Parathyroid adenoma (tissue), 2 donors: ENCODE measurements around the gene KDM3A.

Experiments
- H2AFZ ChIP-seq: fragments of 300-600 bp; sonication (generic); one replicate; pipeline ENCODE4 v1.7.0; 2017; ENCODE audit warnings: antibody characterized with exemption, mild to moderate bottlenecking
- H3K27ac ChIP-seq: fragments of 300-600 bp; sonication (generic); one replicate; pipeline ENCODE4 v1.7.0; 2017
- H3K27me3 ChIP-seq: fragments of 300-600 bp; sonication (generic); one replicate; pipeline ENCODE4 v1.7.0; 2017; ENCODE audit warnings: low read length; ENCODE audit not compliant: control insufficient read depth, insufficient read depth
- H3K36me3 ChIP-seq: fragments of 300-600 bp; sonication (generic); one replicate; pipeline ENCODE4 v1.7.0; 2017; ENCODE audit warnings: low read length; ENCODE audit not compliant: control insufficient read depth, insufficient read depth
- H3K4me1 ChIP-seq: fragments of 300-600 bp; sonication (generic); one replicate; pipeline ENCODE4 v1.7.0; 2017; ENCODE audit warnings: control low read depth
- H3K4me2 ChIP-seq: fragments of 300-600 bp; sonication (generic); one replicate; pipeline ENCODE4 v1.7.0; 2017; ENCODE audit warnings: low read length
- H3K4me3 ChIP-seq: fragments of 300-600 bp; sonication (generic); one replicate; pipeline ENCODE4 v1.7.0; 2017; ENCODE audit warnings: low read depth, low read length
- H3K79me2 ChIP-seq: fragments of 300-600 bp; sonication (generic); one replicate; pipeline ENCODE4 v1.7.0; 2017; ENCODE audit warnings: control low read depth
- H3K9ac ChIP-seq: fragments of 300-600 bp; sonication (generic); one replicate; pipeline ENCODE4 v1.7.0; 2017; ENCODE audit warnings: mild to moderate bottlenecking
- H3K9me3 ChIP-seq: fragments of 300-600 bp; sonication (generic); one replicate; pipeline ENCODE4 v1.7.0; 2017; ENCODE audit warnings: low read length; ENCODE audit not compliant: control insufficient read depth
- TF ChIP-seq, protein P1 (sequence below): fragments of 300-600 bp; sonication (generic); IDR thresholded peaks from one replicate; pipeline ENCODE4 v1.7.0; 2017; ENCODE audit warnings: antibody characterized with exemption, mild to moderate bottlenecking
- donor health status: primary hyperparathyroidism.

KDM3A gene

DNA sequence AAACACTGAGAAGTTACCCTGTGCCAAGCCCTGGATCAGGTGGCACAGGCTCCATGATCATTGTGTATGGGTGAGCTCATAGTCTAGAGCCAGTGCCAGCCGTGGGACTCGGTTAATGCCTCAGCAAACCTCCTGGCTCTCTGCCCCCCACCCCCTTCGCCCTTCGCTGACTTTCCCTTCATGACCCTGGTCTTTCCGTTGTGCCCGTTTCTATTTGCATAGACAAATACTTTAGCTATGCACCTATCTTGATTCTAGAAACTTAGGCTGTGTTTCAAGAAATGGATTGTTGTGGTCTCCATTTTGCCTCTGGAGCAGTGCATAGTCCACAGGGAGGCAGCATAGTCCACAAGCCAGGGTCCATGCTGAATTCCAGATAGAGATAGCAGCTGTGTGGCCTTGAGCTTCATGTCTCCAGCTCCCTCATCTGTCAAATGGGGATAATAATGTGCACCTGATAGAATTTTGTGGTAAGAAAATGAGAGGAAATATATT lies 44.8 kb upstream of the KDM3A start:
- Histone ChIP-seq H3K27ac (no peak overlapping the region), H3K79me2 (no peaks in the 10 kb centered on the region), H3K9me3 (no peaks in the 10 kb centered on the region), H3K4me2 (no peak overlapping the region), H3K4me3 (no peak overlapping the region), H3K27me3 (no peaks in the 10 kb centered on the region), H3K4me1 (no peaks in the 10 kb centered on the region), H3K9ac (no peak overlapping the region), H2AFZ (peak overlapping the region; percentile 57), H3K36me3 (no peaks in the 10 kb centered on the region)
- TF ChIP-seq, protein P1, sequence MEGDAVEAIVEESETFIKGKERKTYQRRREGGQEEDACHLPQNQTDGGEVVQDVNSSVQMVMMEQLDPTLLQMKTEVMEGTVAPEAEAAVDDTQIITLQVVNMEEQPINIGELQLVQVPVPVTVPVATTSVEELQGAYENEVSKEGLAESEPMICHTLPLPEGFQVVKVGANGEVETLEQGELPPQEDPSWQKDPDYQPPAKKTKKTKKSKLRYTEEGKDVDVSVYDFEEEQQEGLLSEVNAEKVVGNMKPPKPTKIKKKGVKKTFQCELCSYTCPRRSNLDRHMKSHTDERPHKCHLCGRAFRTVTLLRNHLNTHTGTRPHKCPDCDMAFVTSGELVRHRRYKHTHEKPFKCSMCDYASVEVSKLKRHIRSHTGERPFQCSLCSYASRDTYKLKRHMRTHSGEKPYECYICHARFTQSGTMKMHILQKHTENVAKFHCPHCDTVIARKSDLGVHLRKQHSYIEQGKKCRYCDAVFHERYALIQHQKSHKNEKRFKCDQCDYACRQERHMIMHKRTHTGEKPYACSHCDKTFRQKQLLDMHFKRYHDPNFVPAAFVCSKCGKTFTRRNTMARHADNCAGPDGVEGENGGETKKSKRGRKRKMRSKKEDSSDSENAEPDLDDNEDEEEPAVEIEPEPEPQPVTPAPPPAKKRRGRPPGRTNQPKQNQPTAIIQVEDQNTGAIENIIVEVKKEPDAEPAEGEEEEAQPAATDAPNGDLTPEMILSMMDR = peak; percentile 36

DNA sequence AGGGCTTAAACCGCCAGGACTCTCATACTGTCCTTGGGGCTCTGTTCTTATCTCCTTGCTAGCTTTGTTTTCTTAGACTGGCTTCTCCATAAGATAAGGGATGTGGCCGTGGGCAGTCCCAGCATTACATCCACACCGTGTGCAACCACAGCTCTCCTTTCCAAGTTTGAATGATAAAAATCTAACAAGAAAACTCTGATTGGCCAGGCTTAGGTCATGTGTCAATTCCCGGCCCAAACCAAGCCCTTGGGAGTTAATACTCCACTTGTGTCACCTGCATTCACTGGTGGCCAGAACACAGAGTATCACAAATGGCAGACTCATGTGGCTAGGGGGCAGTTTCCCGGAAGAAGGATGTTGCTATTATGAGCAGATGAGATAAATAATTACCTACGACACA lies 43.2 kb upstream of the KDM3A start:
- H2AFZ ChIP-seq = no peak overlapping the region
- no peak overlapping the region for H3K9ac ChIP-seq
- H3K9me3 ChIP-seq = no peaks in the 10 kb centered on the region
- H3K36me3 ChIP-seq = no peaks in the 10 kb centered on the region
- no peaks in the 10 kb centered on the region for H3K4me1 ChIP-seq
- H3K79me2 ChIP-seq = no peaks in the 10 kb centered on the region
- H3K27ac ChIP-seq = no peak overlapping the region
- H3K27me3 ChIP-seq = no peaks in the 10 kb centered on the region
- TF ChIP-seq, protein P1 = no peak
- H3K4me3 ChIP-seq = no peak overlapping the region
- no peak overlapping the region for H3K4me2 ChIP-seq

DNA sequence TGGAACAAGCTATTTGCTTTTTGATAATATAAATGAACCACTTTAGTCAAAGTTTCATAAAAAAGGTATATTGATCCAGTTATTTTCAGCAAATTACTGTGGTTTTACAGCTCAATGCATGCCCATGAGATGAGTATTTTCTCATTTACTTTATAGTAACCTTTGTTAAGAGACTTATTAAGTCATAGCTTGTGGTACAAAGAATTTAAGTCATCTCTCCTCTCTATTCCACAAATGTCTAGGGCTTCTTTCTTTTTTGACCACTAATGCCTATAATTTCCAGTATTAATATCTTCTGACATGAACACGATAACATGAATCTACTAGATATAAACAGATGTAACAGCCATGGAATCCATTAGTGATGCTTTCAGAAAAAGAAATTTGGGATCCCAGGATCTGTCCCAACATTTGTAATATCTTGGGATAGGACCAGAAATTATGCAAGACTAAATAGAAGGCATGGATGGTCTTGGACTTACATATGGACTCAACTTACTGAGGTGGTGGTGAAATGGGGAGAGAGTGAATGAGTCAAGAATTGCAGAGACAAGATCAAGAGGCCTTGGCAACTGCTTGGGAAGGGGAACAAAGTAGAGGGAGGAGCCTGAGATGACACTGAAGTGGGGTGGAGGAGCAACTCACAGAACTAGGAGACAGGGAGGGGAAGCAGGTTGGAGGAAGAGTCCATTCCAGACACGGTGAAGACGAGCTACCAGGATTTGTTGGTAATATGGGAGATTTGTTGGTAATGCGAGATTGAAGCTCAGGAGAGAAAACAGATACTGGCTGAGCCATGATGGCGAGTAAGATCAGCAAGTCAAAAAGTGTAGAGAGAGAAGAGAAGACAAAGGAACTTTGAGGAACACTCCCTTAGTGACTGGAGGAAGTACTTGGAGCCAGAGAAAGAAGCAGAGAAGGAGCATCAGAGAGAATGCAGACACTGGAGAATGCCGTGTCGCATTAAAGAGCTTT lies 42.4 kb upstream of the KDM3A start:
- Histone ChIP-seq H3K4me2 (no peak overlapping the region), H3K27ac (no peak overlapping the region), H3K36me3 (no peaks in the 10 kb centered on the region), H3K4me3 (no peak overlapping the region), H3K9ac (no peak overlapping the region), H2AFZ (no peak overlapping the region), H3K79me2 (no peaks in the 10 kb centered on the region), H3K4me1 (no peaks in the 10 kb centered on the region), H3K27me3 (no peaks in the 10 kb centered on the region), H3K9me3 (no peaks in the 10 kb centered on the region)
- TF ChIP-seq, protein P1 = no peak

DNA sequence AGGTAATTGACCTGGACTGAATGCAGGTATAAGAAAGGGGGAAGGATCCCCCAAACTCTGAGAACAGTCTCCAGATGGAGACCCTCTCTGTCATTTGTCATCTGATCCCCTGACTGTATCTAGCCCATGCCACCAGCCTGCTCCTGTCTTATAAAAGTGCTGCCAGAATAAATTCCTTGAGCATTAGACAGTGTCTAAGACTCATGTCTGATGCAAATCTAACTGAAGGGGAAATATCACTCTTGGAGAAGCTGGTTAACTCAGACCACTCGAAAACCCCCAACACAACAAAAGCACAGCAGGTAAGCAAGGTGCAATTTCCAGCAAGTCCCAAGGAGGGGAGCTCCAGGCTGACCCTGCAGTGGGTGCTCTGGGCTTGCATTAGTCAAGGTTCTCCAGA lies 40.9 kb upstream of the KDM3A start:
- Histone ChIP-seq H3K79me2 (no peaks in the 10 kb centered on the region), H2AFZ (no peak overlapping the region), H3K4me3 (no peak overlapping the region), H3K9ac (no peak overlapping the region), H3K27ac (no peak overlapping the region), H3K36me3 (no peaks in the 10 kb centered on the region), H3K9me3 (no peaks in the 10 kb centered on the region), H3K4me1 (no peaks in the 10 kb centered on the region), H3K4me2 (no peak overlapping the region), H3K27me3 (no peaks in the 10 kb centered on the region)
- TF ChIP-seq, protein P1 = no peak
